Activated CD8-positive, alpha-beta memory T cell treated with anti-CD3 and anti-CD28 coated beads, Interleukin-2, amount 50 U/mL, for 48 hours (primary cell): ENCODE data around the gene NEK1.
"Not testable (repeated sequence)": the region's sequence is repeated elsewhere in the genome, so short reads cannot be mapped to it uniquely, and the experiment has no call there.

Experiments
- DNase-seq: peaks from one replicate; pipeline ENCODE4 v3.0.0-alpha.2; 2020

NEK1 gene

DNA sequence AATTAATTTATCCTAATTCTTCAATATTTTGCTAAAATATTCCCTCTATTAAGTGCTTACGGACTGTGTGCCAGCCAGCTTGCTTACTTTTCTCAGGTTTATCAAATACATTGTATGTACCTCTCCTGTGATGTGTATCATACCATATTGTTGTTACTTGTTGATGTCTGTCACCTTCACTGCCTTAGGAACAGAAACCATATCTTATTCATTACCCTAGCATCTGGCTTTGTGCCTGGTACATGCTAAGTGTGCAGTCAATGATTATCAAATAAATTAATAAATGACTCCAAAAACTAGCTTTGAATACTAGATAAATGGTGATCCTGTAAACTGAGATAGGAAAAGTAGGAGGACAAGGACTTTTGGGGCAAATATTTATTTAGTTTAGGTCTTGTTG lies 14.9 kb upstream of the NEK1 start:
- no peak for DNase-seq

DNA sequence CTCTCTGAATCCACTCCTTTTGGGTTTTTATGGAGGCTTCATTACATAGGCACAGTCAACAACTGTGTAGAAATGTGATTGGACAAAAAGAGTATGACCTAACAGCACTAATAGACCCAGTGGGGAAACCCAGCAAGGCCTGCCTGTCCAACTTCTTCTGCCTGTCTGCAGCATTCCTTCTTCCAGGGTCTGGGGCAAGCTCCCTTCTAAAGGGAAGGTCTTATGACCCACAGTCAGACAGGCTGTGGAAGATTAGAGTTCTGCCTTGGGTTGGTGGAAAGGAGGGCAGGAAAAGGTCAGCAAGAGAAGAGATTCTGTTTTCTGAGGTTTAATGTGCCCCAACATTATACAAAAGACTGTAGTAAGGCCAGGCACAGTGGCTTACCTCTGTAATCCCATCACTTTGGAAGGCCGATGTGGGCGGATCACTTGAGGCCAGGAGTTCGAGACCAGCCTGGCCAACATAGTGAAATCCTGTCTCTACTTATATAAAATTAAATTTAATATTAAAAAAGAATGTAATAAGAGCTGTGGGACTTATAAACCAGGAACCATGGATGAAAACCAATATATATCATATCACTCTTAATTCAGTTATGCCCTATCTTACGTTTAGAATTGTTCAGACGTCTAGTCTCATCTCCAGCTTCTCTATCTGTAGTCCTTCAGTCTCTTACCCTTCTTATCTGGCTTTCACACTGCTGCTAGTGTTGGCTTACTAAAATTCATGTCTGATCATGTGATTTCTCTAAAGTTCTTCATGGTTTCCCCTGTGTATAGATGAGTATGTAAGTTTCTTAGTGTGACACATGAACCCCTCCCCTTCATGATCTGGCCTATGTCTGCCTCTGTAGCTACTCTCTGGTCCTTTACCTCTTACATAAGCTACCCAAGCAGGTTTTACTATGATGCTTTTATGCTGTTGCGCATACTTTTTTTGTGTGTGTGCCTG lies 14.2 kb upstream of the NEK1 start:
- no peak for DNase-seq

DNA sequence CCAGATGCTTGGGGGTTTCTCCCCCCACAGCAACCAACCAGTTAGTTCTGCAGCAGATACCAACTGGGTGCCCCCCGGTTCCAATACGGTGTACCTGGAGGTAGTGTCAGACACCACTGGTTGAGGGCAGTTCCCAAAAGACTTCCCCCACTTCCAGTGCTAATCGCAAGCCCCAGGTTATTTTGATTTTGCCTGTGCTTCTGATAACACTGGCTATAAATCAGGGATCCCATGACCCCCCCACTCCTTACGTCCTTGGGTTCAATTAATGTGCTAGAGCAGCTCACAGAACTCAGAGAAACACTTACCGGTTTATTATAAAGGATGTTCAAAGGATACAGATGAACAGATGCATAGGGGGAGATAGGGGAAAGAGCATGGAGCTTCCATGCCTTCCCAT lies 13.5 kb upstream of the NEK1 start:
- no peak for DNase-seq

DNA sequence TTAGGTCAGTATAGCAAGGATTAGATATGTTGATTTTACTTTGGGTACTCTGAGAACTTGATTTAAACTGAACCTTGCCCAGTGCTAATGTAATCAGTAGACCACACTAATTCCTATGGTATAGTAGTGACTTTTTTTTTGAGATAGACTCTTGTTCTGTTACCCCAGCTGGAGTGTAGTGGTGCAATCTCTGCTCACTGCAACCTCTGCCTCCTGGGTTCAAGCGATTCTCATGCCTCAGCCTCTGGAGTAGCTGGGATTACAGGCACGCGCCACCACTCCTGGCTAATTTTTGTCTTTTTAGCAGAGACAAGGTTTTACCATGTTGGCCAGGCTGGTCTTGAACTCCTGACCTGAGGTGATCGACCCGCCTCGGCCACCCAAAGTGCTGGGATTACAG lies 11.6 kb upstream of the NEK1 start:
- DNase-seq = not testable (repeated sequence)

DNA sequence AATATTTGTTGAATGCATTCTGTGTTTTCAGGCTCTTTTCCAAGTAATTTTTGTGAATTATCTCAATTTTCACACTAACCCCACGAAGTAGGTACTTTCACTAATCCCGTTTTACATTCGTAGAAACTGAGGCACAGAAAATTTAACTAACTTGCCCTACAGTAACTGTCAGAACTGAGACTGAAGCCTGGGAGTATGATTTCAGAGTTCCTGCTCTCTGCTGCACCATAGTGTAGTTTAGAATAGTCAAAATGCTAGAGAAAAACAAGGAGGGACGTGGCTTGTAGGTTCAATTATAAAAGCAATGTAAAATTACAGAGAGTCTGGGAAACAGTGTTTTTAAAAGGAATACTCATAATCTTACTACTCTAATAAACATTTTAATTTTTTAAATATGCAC lies 10.2 kb upstream of the NEK1 start:
- no peak for DNase-seq

DNA sequence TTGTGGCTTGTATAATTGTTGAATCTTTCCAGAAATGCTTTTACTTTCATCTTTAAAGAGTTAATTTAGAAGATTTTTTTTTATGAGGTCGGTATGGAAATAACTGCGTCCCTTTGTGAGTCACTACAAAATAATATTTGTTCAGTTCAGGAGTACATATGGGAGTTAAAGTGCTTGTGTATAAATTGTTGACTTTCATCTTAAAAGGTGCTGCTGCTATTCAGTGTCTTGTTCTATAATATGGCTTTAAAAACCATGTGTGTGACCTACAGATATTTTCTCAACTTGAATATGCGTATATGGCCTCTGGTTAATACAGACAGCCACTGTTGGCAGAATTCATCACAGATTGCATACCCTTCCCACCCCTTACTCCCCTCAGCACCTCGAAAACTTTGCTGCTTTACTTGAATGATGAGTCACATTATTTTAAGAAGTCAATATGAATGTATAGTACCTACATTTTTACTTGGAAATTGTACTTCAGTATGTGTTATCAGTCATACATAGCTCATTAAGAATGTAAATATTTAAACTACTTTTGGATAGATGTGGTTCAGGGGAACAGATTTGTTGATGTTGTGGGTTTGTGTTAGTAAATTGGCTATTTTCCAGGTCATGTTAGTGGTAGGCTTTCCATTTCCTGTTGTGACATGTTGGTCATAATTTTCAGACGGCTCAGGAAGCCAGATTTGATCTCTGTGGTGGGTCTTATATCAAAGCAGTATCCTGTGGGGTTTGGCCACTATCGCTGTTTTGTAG lies 9.5 kb upstream of the NEK1 start:
- no peak for DNase-seq

DNA sequence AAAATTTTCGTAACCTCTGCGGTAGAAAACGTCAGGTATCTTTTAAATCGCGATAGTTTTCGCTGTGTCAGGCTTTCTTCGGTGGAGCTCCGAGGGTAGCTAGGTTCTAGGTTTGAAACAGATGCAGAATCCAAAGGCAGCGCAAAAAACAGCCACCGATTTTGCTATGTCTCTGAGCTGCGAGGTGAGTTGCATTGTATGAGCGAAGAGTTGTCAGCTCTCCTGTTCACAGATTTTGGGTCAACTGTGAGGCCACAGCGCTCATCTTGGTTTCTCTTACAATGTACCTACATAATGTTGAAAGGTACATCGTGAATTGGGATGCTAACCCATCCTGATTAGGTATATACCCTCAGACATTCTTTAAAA lies 8.5 kb upstream of the NEK1 start:
- DNase-seq = no peak

DNA sequence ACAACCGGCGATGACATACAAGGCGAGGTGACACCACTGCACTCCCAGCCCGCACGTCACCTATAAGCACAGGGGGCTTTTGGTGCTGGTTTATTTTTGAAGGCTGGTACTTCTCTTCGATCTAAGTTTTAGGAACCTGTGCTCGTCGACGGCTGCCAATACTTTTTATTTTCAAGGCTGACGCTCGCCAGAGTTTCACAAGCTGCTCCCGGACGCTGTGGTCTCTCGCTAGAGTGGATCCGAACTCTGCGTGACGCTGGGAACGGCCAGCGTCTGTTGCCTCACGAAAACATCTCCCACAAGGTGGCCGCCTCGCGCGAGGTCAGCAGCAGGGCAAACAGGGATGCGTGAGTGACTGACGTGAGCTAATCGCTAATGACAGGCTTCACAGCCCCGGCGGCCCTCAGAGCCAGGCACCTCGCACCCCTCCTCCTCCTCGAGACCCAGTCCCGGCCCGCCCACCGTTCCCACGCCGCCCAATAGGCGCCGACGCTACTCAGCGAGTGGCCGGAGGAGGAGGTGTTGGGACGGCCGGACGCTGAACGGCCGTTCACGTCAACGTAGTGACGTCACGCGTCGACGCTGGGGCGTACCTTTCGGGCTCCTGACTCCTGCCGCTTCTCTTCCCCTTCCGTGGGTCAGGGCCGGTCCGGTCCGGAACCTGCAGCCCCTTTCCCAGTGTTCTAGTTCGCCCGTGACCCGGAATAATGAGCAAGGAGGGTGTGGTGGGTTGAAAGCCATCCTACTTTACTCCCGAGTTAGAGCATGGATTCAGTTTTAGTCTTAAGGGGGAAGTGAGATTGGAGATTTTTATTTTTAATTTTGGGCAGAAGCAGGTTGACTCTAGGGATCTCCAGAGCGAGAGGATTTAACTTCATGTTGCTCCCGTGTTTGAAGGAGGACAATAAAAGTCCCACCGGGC lies 7.8 kb upstream of the NEK1 start, which contains the start of gene CLCN3:
Gene CLCN3 (plus strand): TSS at position 621 of the 922 bp plus-strand sequence. CDS start 15,351 bp downstream, outside the sequence.
- DNase-seq = peak; percentile 95

DNA sequence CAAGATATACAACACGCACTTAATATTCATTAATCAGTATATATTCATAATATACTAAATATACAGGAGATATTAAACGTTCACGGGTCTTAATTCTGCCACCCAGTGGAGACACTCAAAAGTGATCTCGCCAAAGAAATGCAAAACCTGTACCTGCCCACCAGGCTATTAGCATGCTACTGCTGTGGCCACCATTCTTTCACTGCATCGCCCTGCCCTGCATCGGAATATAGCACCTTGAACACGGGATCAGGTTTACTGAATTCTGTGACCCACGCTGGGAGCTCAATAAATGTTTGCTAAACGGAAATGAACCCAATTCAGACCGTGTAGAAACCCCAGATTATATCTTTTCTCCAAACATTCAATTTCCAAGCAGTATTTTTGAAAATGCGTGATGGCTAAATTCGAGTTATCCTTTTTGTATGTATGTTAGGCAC lies 7.2 kb upstream of the NEK1 start:
- peak; percentile 66 for DNase-seq

DNA sequence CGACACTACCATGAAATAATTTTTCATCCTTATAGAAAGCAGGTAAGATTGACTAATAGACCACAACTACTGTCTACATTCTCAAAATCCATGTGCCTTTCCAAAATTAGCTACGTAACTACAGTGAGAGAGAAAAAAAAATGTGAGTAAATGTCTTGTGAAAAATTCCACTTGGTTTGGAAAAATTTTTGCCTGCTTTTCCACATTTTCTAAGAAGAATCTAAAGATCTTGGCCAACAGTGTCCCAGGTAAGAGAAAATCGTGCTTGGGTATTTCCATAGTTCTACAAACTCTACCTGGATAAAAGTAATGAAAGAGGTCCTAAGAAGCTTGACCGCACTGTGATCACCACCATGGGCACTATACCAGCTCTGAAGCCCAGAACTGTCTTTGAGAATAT lies 6.6 kb upstream of the NEK1 start:
- no peak for DNase-seq

DNA sequence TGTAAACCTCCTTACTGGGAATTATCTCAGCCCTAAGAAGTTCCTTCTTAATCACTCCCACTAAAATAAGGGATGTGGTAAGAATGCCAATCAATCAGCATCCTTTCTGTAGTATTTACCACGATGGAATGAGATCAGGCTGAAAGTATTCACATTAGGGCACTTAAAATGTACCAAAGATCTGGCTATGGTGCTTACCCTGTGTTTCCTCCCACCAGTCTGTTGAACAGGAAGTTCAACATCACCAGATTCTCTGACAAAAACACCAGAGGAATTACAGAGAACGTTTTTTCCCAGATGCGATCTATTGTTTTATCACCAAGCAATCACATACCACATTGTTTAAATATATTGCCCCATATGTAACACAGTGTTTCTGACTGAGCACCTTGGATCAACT lies 5.9 kb upstream of the NEK1 start:
- DNase-seq = no peak

DNA sequence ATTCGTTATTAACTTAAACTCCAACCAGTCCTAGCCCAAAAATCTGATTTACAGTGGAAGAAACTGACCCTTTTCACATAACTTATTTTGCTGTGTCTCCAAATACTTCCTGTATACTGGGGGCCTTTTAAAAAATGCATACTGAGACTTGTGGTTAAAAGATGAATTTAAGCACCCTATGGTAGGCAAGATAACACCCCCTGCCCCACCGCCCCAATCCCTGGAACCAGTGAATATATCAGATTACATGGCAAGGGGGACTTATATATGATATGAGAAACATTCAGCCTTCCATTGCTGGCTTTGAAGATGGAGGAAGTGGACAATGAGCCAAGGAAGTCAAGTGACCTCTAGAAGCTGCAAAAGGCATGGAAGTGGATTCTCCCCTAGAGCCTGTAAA lies 4.9 kb upstream of the NEK1 start:
- no peak for DNase-seq

DNA sequence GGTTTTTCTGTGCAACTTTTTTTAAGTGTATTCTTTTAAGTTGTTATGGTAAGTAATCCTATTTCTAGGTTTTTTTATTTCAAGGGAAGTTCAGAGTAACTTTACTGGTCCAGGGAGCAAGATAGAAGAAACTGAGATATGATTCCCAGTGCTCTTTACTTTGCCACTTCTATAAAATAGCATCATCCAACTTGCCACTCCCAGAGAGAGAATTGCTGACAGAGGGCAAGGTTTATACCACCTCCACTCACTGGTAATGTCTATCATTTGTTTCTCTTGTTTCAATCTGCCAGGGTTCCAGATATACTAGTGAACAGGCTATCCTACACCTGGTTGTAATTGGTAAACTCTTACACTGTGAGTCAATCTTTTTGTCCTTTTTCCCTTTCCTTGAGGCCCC lies 4.5 kb upstream of the NEK1 start:
- DNase-seq = no peak

DNA sequence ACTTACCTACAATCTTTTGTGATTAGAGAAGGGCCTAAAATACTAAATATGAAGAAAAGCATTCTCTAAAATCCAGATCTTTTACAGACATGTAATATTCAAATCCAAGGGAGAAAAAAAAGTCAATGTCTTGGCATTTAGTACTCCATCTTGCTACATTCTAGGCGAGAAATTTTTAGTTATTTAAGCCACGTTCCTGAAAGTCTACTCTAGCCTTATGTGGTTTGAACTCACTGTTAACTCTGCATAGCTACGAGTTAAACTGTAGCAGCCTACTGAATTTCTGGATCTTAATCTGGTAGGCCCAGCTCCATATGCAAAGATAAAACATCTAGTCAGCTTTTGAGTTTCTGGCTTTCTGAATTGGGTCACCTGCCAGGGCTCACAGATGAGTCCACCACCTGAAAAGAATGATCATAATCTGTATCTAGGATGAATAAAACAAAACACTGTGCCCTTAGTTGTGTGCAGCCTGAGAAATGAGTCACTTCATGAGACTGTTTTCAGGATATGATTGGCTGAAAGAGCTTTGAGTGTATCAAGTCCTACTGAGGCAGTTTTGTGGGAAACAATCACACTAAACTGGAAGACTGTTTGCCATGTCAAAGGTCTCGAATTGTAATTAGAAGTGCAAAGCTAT lies 3.2 kb upstream of the NEK1 start:
- no peak for DNase-seq

DNA sequence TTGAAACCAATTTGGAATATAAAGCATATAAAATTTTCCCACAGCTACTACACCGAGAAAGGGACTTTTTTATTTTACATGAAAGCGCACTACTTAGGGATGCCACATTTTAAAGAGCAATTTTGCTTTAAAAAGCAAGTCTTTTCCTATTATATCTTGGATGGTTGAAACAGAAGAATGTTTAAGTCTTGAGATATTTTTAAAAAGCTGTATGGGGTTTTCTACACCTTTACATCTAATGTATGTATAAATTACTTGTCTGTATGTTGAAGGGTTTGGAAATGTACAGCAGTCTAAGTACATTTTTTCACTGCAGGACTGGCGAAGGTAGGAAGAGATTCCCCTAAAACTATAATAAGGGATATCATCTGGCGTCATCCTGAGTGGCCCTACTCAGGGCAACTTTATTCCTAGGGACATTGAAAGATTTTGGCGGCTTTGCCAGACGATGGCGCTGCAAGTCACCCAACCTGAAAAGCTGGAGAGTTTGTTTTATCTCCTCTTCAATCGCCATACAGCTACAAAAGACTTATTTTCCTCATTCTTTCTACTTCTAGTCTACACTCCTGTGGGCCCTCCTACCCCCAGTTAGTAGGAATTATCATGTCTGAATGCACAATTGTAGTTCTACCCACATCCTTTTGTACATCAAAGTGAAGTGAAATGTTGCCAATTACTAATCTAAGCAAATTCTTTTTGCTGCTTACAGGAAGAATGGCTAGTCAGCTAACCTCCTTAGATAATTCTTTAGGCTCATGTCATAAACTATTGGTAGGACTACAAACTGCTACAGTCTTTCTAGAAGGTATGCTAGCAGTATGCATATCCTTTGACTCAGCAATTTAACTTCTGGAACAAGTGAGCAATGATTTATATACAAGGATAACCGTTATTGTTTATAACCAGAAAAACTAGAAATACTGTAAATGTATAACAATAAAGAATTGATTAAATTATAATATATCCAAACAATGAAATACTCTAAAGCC lies 782 bp upstream of the NEK1 start:
- peak; percentile 68 for DNase-seq

DNA sequence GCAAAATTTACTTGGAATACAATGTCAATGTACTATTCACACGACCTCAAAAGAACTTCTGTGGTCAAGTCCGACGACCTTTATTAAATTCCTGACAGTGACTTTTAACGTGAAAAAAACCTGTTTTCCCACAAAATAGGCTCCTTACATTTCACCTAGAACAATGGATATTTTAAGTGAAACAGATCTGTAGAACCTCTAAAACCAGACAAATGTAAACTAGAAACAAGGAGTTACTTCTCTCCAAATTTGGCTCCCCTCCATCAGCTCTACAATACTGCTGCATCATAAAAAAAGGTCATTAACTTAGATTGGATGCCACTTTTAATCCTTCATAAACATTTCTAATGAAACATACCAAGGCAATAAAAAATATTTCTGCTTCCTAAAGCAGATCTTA lies 1.2 kb downstream of the NEK1 start:
- no peak for DNase-seq

DNA sequence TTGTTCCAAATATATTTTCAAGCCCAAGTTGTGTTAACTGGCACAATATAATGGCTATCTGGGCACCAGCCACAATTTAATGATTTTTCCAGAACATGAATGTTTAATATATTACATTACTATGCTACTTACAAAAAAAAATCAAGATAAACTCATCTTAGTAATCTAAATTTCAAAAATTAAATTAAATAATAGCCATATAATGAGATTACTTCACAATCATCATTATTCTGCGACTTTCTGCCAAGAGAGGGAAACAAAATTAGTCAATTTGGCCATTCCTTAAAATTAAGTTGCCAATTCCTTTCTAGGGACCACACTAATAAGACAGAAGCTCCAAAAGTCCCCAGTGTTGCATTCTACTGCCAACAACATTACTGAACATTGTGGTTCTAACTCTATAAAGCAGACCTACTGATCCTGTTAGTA lies 7.5 kb downstream of the NEK1 start:
- no peak for DNase-seq

DNA sequence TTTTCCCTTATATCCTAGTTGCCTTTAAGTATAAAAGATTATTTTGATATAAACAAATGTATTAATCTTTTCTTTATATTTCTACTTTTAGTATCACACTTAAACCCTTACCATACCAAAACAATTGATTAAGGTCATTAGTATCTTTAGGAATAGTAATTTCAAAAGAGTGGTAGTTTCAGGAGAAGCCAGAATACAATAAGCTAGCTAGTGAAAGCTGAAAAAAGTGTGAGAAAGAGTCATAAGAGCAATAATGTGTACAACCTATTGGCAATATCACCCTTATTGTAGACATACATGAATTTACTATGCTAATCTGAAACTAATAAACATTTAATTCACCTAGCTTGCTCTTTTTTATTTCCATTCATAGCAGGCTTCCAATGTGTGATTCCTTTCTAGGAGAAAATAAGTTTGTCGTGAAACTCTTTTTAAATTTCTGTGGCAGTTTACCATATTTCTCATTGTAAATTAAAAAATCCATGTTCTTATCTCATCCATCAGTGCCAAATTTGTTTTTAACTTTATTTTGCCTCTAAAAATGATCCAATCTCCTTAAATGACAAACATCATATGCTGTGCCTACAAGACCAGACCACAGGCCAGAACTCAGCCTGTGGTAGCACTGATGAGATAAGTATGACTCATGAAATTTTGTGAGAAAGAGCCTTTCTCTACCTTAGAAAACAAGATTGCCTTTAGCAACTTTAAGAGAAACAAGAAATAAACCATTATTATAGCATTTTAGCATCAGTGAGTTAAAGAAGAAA lies 8.1 kb downstream of the NEK1 start:
- DNase-seq = no peak

DNA sequence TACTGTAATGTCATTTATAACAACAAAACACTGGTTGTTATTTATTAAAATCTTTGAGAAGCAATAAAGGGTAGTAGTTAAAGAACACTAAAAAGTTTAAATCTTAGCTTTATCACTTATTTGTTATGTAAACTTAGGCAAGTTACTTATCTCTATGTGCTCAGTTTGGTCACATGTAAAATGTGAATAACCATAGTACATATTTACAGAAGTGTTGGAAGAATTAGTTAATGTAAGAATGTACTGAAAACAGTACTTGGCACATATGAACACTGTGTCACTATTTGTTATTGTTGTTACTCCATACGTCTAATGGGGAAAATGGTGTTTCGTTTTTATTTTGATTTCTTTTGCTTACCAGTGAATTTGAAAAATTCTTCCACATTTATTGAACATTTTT lies 9.1 kb downstream of the NEK1 start:
- DNase-seq = no peak
